ENCODE data around the gene NUP153. TPM values are rescaled to one million over a fixed set of nuclear protein-coding genes. Genes with fewer than 3 reads are reported as not detected.
"Not testable (repeated sequence)": the region's sequence is repeated elsewhere in the genome, so short reads cannot be mapped to it uniquely, and the experiment has no call there.

NUP153 gene
- 13.2 and 13.6 TPM in 2 replicates for total RNA-seq

DNA sequence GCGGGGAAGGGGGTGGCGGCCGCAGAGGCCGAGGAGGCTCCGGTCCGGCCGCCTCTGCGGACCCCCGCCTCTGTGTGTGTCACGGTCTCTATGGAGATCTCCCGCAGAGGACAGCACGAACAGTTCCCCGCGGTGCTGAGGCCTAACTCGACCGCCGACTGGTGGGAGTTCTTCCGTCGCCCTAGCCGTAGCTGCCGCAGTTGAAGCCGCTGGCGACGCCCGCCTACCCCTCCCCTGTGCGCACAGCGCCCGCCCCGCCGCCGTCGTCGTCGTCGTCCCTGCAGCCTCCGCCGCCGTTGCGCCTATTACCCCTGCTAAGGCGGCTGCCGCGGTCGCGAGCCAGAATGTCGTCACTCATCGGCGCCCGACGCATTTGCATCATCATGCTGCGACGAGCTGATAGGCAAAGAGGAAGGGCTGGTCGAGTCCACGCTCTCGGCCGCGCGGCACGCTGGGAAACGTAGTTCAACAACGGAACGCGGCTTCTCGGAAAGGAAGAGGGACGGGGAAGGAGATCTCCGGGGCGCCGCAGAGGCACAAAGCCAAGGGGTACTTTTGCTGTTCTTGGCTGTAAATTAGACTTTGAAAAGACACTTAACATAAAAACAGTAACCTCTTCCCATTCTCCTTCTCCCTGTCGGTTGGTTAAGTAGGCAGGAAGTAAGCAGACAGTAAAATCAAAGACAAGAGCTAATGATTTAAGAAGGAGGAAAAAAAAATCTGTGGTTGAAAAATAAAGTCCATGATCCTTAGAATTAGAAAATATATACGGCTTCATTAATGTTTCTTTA lies at the start of gene NUP153:
Gene NUP153 (minus strand): TSS at position 346 of the 791 bp plus-strand sequence. CDS start 538 bp downstream, outside the sequence.
- peak; percentile 91 for DNase-seq (ENCODE audit: low read depth)
- Histone ChIP-seq H3K4me3 (ENCODE audit: low read depth, low read length) (peak within 1 kb of the TSS; percentile 94), H3K36me3 (ENCODE audit: control insufficient read depth, insufficient read depth, low read length) (no peaks in the 10 kb centered on the region), H3K27me3 (ENCODE audit: control insufficient read depth, insufficient read depth, low read length) (no peaks in the 10 kb centered on the region)
- no peak for FAIRE-seq
- TF ChIP-seq, protein P1, sequence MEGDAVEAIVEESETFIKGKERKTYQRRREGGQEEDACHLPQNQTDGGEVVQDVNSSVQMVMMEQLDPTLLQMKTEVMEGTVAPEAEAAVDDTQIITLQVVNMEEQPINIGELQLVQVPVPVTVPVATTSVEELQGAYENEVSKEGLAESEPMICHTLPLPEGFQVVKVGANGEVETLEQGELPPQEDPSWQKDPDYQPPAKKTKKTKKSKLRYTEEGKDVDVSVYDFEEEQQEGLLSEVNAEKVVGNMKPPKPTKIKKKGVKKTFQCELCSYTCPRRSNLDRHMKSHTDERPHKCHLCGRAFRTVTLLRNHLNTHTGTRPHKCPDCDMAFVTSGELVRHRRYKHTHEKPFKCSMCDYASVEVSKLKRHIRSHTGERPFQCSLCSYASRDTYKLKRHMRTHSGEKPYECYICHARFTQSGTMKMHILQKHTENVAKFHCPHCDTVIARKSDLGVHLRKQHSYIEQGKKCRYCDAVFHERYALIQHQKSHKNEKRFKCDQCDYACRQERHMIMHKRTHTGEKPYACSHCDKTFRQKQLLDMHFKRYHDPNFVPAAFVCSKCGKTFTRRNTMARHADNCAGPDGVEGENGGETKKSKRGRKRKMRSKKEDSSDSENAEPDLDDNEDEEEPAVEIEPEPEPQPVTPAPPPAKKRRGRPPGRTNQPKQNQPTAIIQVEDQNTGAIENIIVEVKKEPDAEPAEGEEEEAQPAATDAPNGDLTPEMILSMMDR (IDR thresholded peaks at IDR 0.05; ENCODE audit: insufficient read depth, low read length, severe bottlenecking), result no peak

DNA sequence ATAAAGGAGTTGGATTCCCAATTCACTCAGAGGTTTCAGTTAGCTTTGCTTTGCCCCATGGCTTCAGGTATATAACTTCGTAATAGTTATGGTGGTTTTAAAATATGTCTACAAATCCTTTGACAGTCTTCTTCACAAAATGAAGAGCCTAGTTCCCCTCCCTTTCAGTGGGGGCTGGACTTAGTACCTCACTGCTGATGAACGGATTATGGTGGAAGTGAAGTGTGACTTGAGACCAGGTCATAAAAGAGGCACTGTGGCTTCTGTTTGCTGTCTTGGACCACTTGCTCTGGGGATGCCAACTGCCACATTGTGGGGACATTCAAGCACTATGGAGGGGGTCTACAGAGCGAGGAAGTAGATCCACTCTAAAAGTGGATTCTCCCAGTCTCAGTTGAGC lies 47.5 kb upstream of the NUP153 start:
- TF ChIP-seq, protein P1 (IDR thresholded peaks at IDR 0.05; ENCODE audit: insufficient read depth, low read length, severe bottlenecking), result no peak
- Histone ChIP-seq H3K4me3 (ENCODE audit: low read depth, low read length) (no peak overlapping the region), H3K27me3 (ENCODE audit: control insufficient read depth, insufficient read depth, low read length) (no peaks in the 10 kb centered on the region), H3K36me3 (ENCODE audit: control insufficient read depth, insufficient read depth, low read length) (peaks cover 1% of the 10 kb centered on the region)
- FAIRE-seq, result no peak
- no peak for DNase-seq (ENCODE audit: low read depth)

DNA sequence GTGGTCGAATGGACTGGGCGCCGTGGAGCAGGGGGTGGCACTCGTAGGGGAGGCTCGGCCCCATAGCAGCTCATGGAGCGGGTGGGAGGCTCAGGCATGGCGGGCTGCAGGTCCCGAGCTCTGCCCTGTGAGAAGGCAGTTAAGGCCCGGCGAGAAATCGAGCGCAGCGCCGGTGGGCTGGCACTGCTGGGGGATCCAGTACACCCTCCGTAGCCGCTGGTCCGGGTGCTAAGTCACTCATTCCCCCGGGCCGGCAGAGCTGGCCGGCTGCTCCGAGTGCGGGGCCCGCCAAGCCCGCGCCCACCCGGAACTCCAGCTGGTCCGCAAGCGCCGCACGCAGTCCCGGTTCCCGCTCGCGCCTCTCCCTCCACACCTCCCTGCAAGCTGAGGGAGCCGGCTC lies 38.6 kb upstream of the NUP153 start:
- not testable (repeated sequence) for H3K27me3 ChIP-seq (ENCODE audit: control insufficient read depth, insufficient read depth, low read length); H3K36me3 ChIP-seq (ENCODE audit: control insufficient read depth, insufficient read depth, low read length); FAIRE-seq; DNase-seq (ENCODE audit: low read depth); H3K4me3 ChIP-seq (ENCODE audit: low read depth, low read length)

GRCh38 chr6:17744757-17745308 lies 38.1 kb upstream of the NUP153 start:
- not testable (repeated sequence) for H3K36me3 ChIP-seq (ENCODE audit: control insufficient read depth, insufficient read depth, low read length); H3K4me3 ChIP-seq (ENCODE audit: low read depth, low read length); DNase-seq (ENCODE audit: low read depth); H3K27me3 ChIP-seq (ENCODE audit: control insufficient read depth, insufficient read depth, low read length); FAIRE-seq

DNA sequence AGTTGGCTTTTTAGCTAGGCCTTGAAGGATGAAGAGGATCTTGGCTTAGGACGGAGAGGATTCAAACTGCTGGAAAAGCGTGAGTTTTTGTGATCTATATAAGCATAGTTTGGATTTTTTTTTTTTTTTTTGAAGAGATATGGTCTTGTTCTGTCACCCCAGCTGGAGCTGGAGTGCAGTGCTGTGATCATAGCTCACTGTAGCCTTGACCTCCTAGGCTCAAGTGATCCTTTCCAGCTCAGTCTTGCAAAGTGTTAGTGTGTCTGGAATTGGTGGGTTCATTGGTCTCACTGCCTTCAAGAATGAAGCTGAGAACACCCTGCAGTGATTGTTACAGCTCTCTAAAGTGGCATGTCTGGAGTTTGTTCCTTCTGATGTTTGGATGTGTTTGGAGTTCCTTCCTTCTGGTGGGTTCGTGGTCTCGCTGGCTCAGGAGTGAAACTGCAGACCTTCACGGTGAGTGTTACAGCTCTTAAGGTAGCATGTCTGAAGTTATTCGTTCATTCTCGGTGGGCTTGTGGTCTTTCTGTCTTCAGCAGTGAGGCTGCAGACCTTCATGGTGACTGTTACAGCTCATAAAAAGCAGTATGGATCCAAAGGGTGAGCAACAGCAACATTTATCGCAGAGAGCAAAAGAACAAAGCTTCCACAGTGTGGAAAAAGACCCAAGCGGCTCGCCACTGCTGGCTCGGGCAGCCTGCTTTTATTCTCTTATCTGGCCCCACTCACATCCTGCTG lies 37.5 kb upstream of the NUP153 start:
- TF ChIP-seq, protein P1 (IDR thresholded peaks at IDR 0.05; ENCODE audit: insufficient read depth, low read length, severe bottlenecking), result no peak
- H3K36me3 ChIP-seq (ENCODE audit: control insufficient read depth, insufficient read depth, low read length), result no peaks in the 10 kb centered on the region
- H3K4me3 ChIP-seq (ENCODE audit: low read depth, low read length), result no peak overlapping the region
- no peaks in the 10 kb centered on the region for H3K27me3 ChIP-seq (ENCODE audit: control insufficient read depth, insufficient read depth, low read length)
- no peak for FAIRE-seq
- no peak for DNase-seq (ENCODE audit: low read depth)

GRCh38 chr6:17741507-17741906 lies 34.8 kb upstream of the NUP153 start:
- DNase-seq (ENCODE audit: low read depth) (peak; percentile 72), FAIRE-seq (peak; percentile 82)
- no peak overlapping the region for H3K4me3 ChIP-seq (ENCODE audit: low read depth, low read length)
- H3K36me3 ChIP-seq (ENCODE audit: control insufficient read depth, insufficient read depth, low read length), result no peaks in the 10 kb centered on the region
- no peaks in the 10 kb centered on the region for H3K27me3 ChIP-seq (ENCODE audit: control insufficient read depth, insufficient read depth, low read length)
- TF ChIP-seq, protein P1 (IDR thresholded peaks at IDR 0.05; ENCODE audit: insufficient read depth, low read length, severe bottlenecking), result no peak

Measured in bronchial epithelial cell (primary cell).